Stimulated activated CD8-positive, alpha-beta memory T cell treated with anti-CD3 and anti-CD28 coated beads, Interleukin-2, amount 100 ng/mL, for 48 hours (primary cell): ENCODE results near the gene KIAA1958.
"Not testable (repeated sequence)": the region's sequence is repeated elsewhere in the genome, so short reads cannot be mapped to it uniquely, and the experiment has no call there.

Experiments
- DNase-seq, 2 donors: peaks; one replicate each; pipeline ENCODE4 v3.0.0-alpha.2; 2020; ENCODE audit warnings: low read depth in 2 of 2

Gene KIAA1958

DNA sequence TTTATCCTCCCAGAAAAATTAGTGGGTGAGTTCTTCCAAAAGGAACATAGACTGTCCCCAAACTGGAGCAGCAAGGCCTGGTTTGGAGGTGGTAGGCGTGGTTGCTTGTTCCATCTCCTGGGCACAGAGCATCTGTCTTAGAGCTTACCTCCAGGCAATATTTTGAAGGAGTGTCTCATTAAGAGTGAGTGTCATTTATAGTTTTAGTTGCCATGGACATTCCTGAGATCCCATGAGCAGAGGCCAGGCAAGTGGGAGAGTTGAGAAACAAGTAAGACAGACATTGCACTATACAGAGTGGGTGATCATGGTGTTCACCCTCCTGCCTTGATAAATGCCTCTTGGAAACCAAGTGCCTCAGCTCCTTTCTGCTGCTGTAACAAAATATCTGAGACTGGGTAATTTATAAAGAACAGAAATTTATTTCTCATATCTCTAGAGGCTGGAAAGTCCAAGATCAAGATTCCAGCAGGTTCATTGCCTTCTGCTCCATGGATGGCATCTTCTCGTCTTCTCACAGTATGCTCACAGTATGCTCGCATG lies 68.5 kb downstream of the KIAA1958 start:
- no peak for DNase-seq

DNA sequence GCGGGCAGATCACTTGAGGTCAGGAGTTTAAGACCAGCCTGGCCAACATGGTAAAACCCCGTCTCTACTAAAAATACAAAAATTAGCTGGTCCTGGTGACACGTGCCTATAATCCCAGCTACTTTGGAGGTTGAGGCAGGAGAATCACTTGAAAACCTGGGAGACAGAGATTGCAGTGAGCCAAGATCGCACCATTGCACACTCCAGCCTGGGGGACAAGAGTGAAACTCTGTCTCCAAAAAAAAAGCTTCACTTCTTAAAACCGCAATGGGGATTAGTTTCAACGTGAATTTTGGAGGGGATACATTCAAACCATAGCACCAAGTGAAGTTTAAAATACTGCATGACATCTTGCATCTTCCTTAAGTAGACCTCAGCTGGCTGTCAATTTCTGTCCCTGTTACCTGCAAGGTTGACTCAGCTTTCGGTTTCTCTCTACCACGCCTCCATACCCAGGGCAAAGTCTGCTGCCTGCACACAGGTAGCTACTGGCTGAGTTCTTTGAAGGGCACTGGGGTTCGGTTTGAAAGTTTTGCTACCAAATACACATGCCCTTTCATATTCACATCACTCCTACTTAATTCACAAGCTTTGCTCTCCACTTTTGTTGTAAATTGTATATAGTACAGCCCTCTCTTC lies 69.3 kb downstream of the KIAA1958 start:
- DNase-seq, result no peak

DNA sequence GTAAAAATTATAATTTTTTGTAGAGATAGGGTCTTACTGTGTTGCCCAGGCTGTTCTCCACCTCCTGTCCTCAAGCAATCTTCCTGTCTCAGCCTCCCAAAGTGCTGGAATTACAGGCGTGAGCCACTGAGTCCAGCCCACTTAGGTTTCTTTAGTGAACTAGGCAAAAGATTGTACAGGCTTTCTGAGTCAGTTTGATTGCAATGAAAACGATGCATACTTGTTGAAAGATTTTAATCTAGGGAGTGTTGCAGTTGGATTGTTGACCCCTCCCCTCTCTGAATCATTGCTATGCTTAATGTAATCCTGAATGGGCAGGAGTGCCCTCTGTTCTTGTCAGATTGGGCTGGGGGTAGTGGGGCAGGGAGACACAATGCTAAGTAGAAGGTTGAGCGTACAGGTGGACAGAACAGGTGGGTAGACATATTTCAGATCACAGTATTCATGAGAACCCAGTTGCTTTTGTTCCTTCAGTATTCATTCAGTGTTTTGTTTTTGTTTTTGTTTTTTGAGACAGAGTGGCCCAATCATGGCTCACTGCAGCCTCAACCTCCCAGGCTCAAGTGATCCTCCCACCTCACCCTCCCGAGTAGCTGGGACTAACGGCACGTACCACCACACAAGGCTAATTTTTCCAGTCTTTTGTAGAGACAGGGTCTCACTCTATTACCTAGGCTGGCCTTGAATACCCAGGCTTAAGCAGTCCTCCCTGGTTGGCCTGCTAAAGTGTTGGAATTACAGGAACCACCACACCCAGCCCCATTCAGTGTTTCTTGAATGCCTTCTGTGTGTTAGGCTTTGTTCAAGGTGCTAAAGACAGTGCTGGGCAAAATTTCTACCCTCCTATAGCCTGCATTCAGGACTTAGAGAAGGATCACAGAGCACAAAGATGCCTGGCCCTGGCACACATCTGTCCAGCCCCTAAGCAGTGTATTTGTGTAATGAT lies 70.1 kb downstream of the KIAA1958 start:
- no peak for DNase-seq

DNA sequence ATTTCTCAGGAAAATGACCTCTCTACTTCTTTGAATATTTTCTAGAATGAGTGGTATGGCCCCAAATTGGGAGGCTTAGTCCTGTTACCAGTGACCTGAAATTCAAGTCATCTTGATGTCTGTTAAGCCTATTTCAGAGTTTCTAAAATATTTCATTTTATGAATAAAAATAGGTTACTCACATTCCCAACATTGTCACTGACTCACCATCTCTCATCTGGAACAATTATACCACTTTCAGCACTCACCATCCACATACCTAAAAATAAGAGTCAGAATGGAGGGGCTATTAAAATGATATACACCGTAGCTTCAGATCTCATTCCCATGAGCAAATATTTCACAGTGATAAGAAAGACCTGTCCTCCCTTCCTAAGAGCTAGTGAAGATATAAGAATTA lies 71.8 kb downstream of the KIAA1958 start:
- no peak for DNase-seq

DNA sequence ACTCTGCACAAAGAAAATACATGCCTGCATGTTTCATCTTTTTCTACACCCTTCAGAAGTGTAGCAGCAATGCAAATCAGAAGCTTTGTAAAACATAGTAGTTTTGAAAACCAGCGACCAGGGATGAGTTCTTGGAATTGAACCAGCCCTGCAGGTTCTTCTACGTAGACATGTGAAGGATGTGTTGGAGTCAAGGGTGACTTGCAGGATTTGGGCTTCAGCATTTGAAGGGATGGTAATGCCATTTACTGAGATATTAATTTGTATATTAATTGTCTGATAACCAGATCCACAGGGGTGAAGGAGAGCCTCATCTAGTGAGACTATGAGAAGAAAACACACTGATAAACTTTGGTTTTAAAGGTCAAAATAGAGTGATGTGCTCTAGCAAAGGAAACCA lies 72.4 kb downstream of the KIAA1958 start:
- no peak for DNase-seq

DNA sequence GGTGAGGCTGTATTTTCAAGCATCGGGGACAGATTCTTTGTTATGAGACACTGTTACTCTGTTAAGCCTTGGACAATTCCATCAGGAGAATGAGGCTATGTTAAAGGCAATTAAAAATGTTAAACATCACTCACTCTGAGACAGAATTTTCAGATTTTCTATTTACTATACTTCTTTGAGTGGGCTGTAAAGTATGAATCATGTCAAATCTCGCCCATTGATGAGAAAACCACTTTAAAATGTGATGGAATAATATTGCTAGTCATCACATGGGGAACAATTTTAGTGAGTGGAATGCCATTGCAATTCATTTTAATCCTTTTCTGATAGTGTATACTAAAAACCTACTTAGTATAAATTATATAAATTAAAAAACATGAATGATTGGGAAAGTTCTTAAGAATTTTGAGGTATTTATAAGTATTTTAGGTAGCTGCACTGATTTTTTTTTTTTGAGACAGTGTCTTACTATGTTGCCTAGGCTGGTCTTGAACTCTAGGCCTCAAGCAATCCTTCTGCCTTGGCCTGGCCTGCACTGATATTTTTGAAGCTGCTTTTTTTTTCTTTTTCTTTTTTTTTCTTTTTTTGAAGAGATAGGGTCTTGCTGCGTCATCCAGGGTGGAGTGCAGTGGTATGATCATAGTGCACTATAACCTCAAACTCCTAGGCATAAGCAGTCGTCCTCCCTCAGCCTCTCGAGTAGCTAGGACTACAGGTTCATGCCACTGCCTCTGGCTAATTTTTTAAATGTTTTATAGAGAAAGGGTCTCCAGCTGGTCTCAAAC lies 73.2 kb downstream of the KIAA1958 start:
- DNase-seq, result no peak

DNA sequence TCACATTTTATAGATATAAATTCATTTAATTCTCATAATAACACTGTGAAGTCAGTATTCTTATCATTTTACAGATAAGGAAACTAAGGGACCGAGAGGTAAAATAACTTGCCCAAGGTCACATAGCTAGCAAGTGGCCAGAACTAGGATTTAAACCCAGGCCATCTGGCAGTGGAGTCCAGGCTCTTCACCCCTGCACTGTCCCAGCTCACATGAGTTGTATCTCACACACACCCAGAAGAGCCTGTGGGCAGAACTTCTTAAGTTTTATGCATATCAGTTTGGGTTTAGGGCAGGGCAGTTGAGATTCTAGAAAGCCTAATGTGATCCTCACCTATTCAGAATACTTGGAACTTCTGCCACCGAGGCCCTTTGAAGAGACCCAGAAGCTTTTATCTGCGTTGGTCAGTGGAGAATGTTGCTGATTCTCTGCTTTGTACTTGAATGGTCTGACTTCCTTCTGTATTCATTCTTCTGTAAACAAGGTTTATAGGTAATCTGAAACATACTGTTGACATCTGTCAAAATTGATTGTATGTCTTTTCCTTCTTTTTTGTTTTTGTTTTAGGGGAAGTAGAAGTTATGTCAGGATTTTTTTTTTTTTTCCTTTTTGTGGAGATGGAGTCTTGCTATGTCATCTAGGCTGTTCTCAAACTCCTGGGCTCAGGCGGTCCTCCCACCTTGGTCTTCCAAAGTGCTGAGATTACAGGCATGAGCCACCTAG lies 75.8 kb downstream of the KIAA1958 start:
- DNase-seq, result no peak

DNA sequence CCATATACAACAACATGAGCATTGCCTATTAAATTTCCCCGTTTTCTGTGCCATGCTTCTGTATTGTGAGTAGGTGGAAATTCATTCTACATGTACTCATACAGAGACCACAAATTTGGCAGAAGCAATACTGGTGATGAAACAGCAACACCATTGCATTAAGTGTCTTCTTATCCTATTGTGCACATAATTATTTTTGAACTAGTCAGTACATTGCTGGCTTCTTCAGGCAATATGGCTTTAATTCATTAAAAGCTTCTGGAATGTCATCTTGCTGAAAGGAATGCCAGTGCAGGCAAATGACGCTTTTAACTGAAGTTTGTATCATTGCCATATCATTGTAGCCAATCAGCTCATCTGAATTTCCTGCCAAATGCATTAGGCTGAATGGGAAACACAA lies 82.6 kb downstream of the KIAA1958 start:
- DNase-seq, result no peak

DNA sequence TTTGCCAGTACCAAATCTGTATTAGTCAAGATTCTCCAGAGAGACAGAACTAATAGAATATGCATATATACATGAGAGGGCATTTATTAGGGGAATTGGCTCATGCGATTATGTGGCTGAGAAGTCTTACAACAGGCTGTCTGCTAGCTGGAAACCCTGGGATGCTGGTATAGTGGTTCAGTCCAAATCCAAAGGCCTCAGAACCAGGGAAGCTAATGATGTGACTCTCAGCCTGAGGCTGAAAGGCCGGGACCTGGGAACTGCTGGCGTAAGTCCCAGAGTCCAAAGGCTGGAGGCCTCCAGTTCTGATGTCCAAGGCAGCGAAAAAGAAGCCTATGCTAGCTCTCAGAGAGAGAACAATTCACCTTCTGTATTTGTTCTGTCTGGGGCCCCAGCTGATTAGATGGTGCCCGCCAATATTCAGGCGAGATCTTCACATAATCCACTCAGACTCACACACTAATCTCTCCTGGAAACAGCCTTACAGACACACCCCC lies 84.1 kb downstream of the KIAA1958 start:
- DNase-seq, result no peak

DNA sequence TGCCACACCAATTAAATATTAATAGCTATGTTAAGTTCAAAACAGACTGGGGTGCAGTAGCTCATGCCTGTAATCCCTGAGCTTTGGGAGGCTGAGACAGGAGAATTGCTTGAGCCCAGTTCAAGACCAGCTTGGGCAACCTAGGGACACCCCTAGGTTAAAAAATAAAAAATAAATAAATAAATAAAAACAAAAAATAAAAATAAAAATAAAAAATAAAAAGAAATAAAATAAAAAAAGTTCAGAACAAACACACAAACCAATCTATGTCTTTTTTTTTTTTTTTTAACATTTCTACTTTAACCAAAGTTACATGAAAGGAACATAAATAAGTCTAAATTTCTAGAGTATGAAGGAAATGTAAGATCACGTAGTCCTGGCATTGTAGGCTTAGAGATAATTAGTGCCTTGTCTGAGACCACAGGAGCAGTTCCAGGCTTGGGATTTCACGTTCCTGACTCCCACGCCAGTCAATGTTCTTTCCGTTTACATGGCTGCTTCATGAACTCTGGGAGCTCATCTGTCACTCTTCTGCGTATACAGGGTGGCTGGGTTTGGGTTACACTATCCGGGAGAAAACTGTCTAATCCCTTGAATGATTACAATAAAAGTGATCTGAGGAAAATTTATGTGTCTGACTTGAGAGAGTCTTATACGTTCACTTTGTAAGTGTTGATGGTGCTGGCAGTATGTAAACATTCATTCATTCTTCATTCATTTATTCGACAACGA lies 85.2 kb downstream of the KIAA1958 start:
- DNase-seq, result no peak

DNA sequence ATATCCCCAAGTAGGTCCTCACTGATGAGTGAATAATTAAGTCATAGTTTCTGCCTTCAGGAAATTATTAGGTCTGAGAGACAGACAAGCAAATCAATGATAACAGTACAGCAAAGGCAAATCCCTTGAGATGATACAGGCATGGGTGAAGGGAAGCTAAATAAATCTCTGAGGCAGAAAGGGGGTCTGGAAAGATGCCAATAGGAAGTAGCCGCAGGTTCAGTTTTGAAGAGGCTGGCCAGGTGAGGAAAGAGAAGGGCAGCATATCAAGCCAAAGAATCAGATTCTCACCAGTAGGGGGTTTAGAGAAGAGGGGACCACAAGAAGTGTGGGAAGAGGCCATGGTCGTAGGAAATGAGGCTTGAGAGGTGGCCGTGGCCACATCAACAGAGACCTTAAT lies 85.8 kb downstream of the KIAA1958 start:
- DNase-seq, result no peak

DNA sequence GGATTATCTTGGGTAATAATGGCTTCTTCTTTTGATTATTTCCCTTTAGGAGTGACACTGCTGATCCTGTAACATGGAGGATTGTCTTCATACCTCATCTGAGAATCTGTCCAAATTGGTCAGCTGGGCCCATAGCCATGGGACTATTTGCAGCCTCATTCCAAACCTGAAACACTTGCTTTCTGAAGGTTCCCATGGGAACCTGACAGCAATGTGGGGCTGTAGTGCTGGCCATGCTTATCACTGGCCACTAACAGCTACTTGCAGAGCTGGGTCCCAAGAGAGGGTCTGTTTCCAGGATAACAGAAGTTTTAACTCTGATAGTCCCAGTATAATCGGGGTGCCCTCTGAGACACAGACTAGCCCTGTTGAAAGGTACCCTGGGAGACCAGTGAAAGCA lies 87.4 kb downstream of the KIAA1958 start:
- no peak for DNase-seq

DNA sequence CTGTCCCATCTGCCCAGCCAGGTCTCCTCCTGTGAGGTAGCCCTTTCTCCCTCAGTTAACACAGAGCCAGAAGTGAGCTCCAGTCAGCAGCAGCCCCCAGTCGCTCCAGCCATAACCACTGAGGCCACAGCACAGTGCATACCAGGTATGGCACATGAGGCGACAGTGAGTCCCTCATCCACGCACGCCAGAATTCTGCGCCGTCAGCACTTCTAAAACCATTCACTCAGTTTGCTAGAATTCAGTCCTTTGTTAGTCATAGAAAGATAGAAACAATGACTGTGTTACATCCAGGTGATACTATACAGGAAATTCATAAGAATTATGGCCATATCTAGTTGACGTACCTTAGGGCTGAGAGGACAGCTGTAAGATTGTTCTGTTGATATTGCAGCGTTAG lies 88.5 kb downstream of the KIAA1958 start:
- DNase-seq, result no peak

DNA sequence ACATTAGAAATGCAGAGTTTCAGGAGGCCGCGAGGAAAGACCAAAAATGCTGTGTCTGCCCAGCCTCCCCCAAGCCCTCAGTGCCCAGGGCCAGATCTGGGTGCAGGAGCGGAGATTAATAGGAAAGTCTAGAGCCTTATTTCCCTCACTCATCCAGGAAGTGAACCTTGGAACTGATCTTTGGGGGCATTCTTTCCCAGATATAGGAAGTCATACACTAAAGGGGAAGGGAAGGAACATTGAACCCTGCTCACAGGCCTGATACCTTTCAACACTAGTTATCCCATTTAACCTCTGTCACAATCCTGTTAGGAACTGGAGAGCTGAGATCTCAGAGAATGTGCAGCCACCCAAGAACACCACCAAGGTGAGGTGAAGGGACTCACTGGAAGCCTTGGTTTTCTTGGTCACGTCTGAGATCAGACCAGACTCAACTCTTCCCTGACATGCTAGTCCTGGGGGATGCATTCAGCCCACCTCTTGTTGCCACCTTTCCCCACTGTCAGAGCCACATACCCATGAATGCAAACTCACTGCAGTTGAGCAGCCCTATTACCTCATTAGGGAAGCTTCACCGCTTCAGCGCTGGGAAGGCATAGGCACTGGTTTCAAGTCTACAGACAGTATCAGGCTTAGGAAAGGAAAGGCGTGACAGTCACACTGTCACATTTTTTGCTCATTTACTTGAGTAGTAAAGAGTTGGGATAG lies 95.0 kb downstream of the KIAA1958 start:
- no peak for DNase-seq

DNA sequence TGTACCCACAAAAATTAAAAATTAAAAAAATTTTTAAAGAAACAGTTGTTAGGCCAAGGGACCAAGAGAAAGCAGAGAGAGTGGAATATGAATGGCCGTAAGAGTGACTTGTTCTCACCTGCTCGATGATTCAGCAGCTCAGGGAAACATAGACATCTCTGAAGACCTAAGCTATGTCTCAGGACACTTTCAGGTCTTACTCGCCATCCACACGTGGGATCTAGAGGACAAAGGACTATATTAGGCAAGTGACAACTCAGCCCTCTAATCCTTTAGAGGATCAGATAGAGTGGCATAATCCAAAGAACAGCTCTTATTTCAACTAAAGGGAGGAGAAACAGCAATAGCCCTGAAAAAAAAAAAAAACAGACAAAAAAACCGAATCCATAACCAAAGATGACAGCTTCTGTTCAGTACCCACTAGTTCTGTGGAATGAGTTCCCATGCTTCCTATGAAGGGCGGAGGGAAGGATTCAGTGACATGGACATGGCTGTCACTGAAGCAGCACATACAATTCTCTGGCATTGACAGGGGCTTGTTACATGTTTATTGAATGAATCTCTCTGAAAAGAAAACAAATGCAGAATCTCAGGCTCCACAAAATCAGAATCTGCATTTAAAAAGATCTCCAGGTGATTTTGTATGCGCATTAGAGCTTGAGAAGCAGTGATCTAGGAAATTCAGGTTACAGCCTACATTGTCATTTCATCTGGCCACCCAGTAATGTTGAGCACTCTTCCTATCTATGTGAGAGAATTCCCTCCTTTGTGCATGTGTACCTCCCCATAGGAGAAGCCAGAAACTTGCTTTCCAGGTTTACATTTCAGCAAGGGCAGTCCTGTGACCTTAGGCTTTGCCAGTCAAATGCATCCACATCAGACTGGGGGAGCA lies 96.0 kb downstream of the KIAA1958 start:
- DNase-seq, result no peak

DNA sequence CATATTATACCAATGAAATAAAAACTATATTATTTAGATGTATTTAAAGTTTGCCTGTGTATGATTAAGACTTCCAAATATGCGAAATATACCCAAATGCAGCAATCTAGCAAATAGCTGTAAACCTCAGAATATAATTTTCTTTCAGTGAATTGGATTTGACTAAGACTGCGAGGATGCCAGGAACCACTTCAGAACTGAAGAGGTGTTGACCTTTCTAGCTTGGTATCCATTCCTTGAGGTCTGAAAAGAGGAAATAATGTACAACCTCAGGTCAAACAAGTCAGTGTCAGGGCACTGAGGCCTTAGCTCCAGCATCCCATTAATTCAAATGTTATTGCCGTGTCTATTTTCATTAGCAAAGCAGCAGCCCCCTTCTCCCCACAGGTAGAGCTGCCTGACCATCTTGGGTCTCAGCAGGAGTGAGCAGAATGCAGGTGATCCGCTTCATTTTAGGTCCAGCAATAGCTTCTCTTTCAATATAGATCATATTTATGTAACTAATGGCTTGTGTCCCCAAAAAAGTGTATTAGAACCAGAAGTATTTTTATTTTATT lies 100.0 kb downstream of the KIAA1958 start:
- no peak for DNase-seq

DNA sequence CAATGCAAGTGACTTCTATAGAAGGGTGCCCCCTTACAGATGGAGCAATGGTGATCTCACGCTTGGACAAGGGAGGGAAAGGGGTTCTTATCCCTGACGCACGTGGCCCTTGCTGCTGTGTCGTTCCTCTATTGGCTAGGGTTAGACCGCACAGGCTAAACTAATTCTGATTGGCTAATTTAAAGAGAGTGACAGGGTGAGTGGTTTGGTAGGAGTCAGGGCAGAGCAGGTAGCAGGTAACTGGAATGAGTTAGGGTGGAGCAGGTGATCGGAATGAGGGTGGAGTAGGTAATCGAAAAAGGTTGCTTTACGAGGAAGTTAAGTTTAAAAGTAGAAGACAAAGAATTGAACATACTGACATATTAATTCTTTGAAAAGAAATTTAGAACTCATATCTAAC lies 105.2 kb downstream of the KIAA1958 start:
- not testable (repeated sequence) for DNase-seq

DNA sequence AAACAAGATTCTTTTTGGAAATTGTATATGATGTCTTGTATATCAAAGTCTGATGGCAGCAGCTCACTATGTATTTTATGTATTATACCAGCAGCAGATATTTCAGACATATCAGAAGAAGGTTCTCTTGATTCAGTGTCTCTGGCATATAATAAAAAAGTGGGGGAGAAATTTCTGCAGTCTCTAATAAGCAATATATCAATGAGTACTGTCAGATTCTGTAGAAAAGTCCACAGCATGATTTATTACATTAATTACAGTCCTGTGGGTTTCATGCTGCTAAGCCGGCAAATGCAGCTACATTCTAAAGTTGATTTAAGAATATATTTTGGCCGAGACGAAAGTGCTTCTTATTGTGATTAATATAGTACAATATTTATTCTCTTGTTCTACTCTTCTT lies 113.1 kb downstream of the KIAA1958 start:
- no peak for DNase-seq

DNA sequence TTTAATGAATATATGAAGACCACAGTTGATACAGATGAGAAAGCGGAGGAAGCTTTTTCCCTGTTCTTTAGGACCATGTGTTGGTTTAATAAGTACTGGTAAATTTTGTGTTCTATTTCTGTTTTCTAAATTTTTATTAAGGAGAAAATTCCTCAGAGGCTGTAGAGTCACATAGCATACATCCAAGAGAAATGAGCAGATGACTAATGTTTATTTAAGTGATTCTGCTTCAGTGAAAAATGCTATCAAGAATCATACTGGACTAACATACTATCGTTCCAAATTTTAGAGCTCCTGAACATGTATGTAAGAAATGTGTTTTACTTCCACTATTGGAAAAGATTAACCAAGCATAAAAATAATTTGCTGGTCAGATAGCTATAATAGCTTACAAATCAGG lies 115.0 kb downstream of the KIAA1958 start:
- no peak for DNase-seq
